ENCODE measurements around the gene IGF2BP2.

GRCh38 chr3:185661772-185662171 is 163.1 kb downstream of the IGF2BP2 start:
- TF ChIP-seq PHF8 (conservative IDR thresholded peaks at IDR 0.05; ENCODE audit: low read depth, low read length) = no peak
- TF ChIP-seq TAF1 (IDR thresholded peaks at IDR 0.05; ENCODE audit: low read depth, low read length) = no peak
- TF ChIP-seq ASH2L (IDR thresholded peaks at IDR 0.05; ENCODE audit: low read length) = no peak
- TF ChIP-seq CREB1 (IDR thresholded peaks at IDR 0.05) = no peak
- TF ChIP-seq POLR2A (IDR thresholded peaks at IDR 0.05; ENCODE audit: control extremely low read depth in 1 of 2, low read depth in 2 of 2, low read length in 2 of 2) = no peak

Data from H1 (cell line).